HG03442 (cell line): ENCODE measurements around the gene CLCN4.

Experiments
- ATAC-seq: cut with Tn5 transposase; IDR thresholded peaks from one replicate; pipeline ENCODE4 v1.9.1; 2021; ENCODE audit warnings: mild to moderate bottlenecking, moderate library complexity; ENCODE audit not compliant: unreplicated experiment

Gene CLCN4

GRCh38 chrX:10129229-10129628, 27.5 kb upstream of the CLCN4 start:
- ATAC-seq: no peak

- ATAC-seq: no peak
Observed at GRCh38 chrX:10130354-10130753, 26.4 kb upstream of the CLCN4 start.

- no peak for ATAC-seq
Observed at GRCh38 chrX:10133980-10134676, 22.6 kb upstream of the CLCN4 start.

GRCh38 chrX:10134921-10135320, 21.9 kb upstream of the CLCN4 start:
- ATAC-seq: no peak

DNA sequence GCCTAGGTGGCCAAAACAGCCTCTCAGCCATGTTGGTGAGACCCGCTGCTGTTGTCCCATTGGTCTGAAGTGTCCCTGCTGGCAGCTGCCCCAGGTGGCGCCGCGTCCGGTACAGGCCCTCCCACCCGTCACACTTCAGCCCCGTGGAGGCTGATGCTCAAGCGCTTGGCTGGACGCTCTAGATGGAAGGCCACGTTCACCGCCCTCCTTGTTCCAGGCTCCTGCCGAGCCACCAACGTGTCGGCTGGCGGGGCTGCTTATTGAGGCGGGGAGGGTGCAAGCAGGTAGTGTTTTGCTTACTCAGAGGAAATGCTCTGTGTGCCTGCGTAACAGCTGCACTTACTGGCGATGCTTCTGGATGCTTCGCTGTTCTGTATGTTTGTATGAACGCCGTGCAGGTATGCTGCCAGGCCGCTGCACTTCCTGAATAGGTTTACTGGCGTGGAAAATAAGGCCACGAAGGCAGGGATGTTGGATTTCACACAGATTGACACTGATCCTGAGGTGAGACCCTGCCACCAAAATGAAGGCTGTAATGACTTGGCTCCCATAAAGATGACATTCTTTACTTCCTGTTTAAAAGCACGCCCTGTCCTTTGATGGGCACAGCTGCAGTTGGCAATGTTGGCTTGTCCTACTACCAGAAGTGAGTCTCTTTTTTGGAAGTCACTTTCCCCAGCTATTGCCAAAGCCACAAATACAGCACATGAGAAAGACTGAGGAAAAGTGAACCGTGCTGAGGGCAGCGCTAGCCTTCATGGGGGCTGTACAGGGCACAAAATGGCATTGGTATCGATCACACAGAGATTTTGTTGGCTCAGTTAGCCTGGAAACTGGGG, 21.0 kb upstream of the CLCN4 start:
- no peak for ATAC-seq

DNA sequence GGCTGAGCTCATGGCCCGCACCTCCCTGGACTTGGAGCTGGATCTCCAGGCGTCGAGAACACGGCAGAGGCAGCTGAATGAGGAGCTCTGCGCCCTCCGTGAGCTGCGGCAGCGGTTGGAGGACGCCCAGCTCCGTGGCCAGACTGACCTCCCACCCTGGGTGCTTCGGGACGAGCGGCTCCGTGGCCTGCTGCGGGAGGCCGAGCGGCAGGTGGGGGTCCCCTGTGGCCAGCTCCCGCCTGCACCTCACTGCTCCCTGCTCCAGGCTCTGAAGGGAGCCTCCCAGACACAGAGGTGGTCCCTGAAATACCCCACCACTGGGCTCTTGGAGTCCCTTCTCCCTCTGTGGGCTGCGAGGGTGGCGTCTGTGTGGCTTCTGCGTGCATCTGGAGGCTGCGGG, 18.0 kb upstream of the CLCN4 start:
- no peak for ATAC-seq

DNA sequence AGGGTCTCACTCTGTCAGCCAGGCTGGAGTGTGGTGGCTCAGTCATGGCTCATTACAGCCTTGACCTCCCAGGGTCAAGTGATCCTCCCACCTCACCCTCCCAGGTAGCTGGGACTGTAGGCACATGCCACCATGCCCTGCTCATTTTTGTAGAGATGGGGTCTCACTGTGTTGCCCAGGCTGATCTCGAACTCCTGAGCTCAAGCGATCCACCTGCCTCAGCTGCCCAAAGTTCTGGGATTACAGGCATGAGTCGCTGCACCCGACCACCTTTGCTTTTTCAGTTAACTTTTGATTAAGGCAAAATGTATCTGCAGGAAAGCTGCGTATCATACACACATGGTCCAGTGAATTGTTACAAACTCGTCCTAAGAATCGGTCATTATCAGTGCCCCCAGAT, 16.5 kb upstream of the CLCN4 start:
- no peak for ATAC-seq

- ATAC-seq: no peak
Observed at GRCh38 chrX:10142041-10142599, 14.7 kb upstream of the CLCN4 start.

DNA sequence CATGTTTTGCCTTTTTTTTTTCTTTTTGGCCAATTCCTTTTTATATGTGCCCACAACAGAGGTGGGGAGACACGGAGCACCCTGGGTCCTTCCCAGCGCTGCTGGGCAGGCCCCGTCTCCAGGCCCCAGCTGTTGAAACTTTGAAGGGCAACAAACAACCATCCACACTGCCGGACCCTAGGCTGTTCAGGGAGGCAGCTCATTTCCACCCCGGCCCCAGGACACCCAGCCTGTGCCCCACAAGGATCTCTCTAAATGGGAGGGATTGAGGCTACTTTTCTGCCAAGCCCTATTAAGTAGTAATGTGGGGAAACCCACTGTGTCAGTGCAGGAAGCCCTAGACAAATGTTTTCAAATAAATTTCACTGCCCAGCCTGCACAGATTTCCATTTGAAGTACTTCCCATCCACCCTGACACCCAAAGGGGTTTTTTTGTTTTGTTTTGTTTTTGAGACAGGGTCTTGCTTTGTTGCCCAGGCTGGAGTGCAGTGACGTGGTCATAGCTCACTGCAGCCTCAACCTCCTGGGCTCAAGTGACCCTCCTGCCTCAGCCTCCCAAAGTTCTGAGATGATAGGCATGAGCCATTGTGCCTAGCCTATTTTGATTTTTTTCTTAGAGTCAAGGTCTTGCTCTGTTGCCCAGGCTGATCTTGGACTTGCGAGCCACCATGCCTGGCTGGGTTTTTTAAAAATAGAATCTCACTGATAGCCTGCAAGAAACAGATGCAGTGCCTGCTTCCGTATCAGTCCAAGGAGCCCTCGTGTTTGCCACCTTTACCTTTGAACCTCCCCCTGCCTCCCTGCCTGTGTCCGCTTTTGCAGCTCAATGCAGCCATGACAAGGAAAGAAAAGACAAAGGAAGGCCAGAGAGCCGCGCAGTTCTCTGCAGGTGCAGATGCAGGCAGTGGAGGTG, 13.4 kb upstream of the CLCN4 start:
- no peak for ATAC-seq

GRCh38 chrX:10146346-10146745, 10.4 kb upstream of the CLCN4 start:
- ATAC-seq: no peak

GRCh38 chrX:10152086-10152485, 4.7 kb upstream of the CLCN4 start:
- no peak for ATAC-seq

DNA sequence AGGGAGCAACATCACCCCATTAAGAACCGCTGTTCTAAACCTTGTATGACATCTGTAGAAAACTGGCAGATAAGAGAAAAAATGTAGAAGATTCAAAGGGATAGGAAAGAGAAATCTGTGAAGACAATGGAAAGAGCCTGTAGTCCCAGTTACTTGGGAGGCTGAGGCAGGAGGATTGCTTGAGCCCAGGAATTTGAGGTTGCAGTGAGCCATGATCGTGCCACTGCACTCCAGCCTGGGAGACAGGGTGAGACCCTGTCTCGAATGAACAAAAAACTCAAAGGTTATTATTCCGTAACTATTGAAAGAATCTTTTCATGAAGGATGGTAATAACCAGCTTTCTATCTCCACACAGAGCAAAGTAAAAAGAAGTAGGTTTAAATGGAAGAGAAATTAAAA, 1.6 kb upstream of the CLCN4 start:
- ATAC-seq: no peak

DNA sequence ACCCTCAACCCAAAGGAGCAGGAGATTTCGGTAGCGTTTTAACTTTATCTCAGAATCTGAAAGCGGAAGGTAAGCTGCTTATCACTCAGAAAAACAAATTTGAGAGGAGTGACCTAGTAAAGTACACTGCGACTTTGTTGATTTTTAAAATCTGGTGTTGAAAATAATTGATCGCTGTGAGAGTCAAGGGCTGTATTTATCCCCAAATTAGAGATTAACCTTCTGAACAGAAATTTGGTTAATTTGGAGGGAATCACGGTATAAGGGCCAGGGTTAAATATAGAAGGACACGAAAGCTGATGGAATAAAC, 212 bp downstream of the CLCN4 start:
- no peak for ATAC-seq

GRCh38 chrX:10157543-10157942, 768 bp downstream of the CLCN4 start:
- ATAC-seq: no peak

DNA sequence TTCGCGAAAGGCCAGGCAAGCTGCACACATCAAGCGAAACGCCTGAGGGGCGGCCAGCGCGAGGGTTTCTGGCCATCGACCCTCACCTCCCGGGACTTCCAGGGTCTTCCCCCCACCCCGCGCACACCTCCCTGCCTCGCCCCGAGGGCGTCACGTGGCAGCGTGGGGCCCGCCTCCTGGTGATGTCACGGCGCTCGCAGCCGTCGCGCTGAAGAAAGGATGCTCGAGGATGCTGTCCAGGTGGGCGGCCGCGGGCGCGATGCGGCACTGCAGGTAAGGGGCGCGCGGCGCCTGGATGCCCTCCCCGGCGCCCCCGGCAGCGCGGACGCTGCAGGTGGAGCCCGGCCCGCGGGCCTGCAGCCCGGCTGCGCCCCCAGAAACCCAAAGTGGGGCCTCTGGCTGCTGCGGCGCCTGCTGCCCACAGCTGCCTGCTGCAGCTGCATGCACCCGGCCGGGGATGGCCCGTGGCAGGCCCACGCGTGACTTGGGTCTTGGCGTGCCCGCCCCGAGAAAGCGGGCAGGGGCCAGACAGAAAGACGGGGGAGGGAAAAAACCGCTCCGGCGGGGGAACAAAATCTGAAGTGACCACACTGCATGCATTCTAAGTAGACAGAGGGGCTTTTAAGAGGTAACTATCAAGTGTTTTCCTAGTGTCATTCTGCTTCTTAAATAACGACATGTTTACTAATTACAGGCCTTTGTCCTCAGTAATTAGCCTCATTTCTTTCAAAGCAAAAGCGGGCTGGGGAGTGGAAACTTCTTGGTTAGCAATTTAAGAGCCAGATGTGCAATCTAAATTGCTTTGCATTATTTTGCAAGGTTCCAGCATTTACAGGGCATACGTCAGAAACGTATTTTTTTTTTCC, 1.7 kb downstream of the CLCN4 start:
- peak; percentile 57 for ATAC-seq

DNA sequence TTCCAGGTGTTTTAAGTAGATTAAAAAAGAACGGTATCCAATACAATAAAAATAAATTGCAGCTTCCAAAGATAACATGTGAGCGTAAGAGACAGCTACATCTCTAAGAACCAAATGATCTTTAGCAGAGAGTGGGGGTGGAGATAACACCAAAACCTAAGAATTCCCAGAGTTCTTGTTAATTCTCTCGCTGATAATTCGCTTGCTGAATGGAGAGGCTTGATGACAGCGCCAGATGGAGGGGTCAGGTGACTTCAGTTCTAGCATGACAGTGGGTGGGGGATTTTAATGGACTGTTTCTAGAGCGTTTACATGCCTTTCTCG, 2.3 kb downstream of the CLCN4 start:
- no peak for ATAC-seq

DNA sequence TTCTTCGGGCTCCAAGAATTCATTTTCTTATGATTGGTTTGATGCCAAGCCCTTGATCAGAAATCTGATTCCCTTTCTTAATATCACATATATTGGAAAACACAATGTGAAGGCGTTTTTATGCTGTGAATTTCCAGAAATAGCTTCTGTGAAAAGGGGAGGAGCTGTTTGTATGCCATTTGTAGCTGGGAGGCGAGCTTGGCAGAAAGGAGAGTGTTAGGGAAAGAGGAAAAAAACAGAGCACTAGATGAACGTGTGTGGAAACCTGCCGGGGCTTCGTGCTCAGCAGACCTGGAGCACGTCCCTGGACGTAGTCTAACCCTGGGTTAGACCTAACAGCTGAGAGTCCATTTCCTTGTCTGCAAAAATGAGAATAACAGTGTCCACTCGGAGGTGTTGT, 3.4 kb downstream of the CLCN4 start:
- no peak for ATAC-seq

DNA sequence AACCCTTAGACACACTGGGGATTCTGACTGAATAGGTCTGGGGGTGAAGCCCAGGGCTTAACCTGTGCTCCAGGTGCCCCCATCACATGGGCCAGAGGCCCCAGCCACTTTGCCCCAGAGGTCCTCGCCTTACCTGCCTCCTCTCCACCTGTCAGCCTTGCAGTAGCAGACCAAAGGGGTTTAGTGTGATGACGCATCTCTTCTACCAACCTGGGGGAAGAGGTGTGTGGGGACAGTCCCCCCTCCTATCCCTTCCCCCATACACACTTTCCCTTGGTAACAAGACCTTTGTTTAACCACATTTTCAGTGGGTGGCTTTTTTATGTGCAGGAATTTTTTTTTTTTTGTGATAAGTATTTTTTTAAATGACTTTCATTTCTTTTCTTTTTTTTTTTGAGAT, 6.3 kb downstream of the CLCN4 start:
- ATAC-seq: no peak

GRCh38 chrX:10164879-10165278, 8.1 kb downstream of the CLCN4 start:
- ATAC-seq: no peak

DNA sequence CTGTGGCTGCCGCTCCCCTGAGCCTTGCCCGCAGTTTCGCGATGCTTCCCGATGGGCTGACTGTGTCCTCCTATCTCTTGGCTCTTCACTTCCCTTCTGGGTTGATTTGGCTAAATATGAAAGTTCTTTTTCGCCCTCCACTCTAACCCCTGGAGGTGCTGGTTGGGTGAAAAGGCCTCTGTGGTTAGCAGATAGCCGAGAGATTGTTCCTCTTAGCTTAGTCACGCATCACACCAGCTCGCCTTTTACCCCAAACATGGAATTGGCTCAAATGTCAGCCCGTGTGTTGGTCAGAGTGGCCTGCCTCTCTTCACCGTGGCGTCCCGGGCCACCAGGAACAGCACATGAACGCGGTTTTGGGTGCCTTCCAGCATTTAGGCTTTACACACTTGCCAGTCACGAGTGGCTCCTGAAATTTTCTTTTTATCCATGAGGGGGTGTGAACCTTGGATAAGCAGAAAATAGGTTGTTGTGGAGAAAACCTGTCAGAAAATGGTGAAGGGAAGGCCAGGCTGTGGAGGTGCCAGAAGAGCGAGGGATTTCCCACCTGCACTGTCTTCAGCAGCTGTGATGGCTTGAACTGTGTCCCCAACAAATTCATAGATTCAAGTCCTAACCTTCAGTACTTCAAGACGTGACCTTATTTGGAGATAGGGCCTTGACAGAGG, 8.9 kb downstream of the CLCN4 start:
- ATAC-seq: no peak
